Esophagus squamous epithelium (tissue), 5 donors: ENCODE data around the gene DTD2. TPM values are rescaled to one million over a fixed set of nuclear protein-coding genes. Genes with fewer than 3 reads are reported as not detected.

ENCODE experiments used
- DNase-seq: peaks from one replicate; lab custom pipeline; 2025; lab: John Stamatoyannopoulos, UW
- H3K27ac ChIP-seq, 4 donors: fragments of 200-600 bp; sonication (generic); one replicate each; pipeline ENCODE4 v1.5.1; 2016 to 2019; ENCODE audit warnings: mild to moderate bottlenecking in 1 of 4
- H3K27me3 ChIP-seq, 4 donors: fragments of 200-600 bp; sonication (generic); 1 replicate in 3 of 4; 2 replicates in 1 of 4; pipeline versions ENCODE4 v1.5.1 to v1.6.0; 2017 to 2021; ENCODE audit warnings: antibody characterized with exemption in 1 of 4
- H3K36me3 ChIP-seq, 3 donors: fragments of 200-600 bp; sonication (generic); one replicate each; pipeline ENCODE4 v1.5.1; 2016 to 2019
- H3K4me1 ChIP-seq, 3 donors: fragments of 200-600 bp; sonication (generic); one replicate each; pipeline ENCODE4 v1.5.1; 2017 to 2019
- H3K4me3 ChIP-seq, 4 donors: fragments of 200-600 bp; sonication (generic); 1 replicate in 3 of 4; 2 replicates in 1 of 4; pipeline ENCODE4 v1.5.1; 2016 to 2019; ENCODE audit warnings: mild to moderate bottlenecking in 2 of 4, moderate library complexity in 1 of 4
- H3K9me3 ChIP-seq, 3 donors: fragments of 200-600 bp; sonication (generic); one replicate each; pipeline ENCODE4 v1.5.1; 2016 to 2019
- CTCF ChIP-seq, 6 experiments: fragments of 450-650 bp in 4 of 6; fragments of 200-600 bp in 2 of 6; sonication (generic) in 2 of 6; IDR thresholded peaks; one replicate each; pipeline ENCODE4 v1.5.1; 2016 to 2019; ENCODE audit warnings: antibody characterized with exemption in 6 of 6, mild to moderate bottlenecking in 4 of 6, moderate library complexity in 4 of 6
- POLR2A ChIP-seq, 4 donors: fragments of 450-650 bp; IDR thresholded peaks; one replicate each; pipeline ENCODE4 v1.6.1; 2017; ENCODE audit warnings: antibody characterized with exemption in 4 of 4, mild to moderate bottlenecking in 4 of 4, moderate library complexity in 3 of 4
- WGBS, 2 donors: methylation state at CpG; one replicate each; pipeline ENCODE4 v1.1.5; 2018; 5-methylcytosine and 5-hydroxymethylcytosine counted together
- intact Hi-C: fragments of 100-400 bp; cut with DNase I; formaldehyde crosslinking; loops from one replicate; pipeline ENCODE4 v1.15.0; 2022
- total RNA-seq, 4 donors: library from RNA; depleted of rRNA; stranded (reverse); fragments of >200 nt; gene quantifications; one replicate each; pipeline ENCODE4 v1.1.0, GENCODE V29; 2016
- donor health status: DM: yes; HTN: yes; CAD: no.

DTD2 gene
- total RNA-seq, 4 donors from 2014 or later: 32.0 to 42.5 (median 34.8) TPM

- 11 to 13% methylated on average over 8 to 9 of the region's 9 CpGs for WGBS, 2 donors
- H3K4me3 ChIP-seq: peak overlapping the region; percentile 77 to 100 (median 92)
- peaks cover 0 to 48% (median 11%) of the 10 kb centered on the region in 3 donors for H3K4me1 ChIP-seq
- TF ChIP-seq CTCF (IDR thresholded peaks at IDR 0.05) (no peak), POLR2A (IDR thresholded peaks at IDR 0.05) (no peak)
- H3K36me3 ChIP-seq: no peaks in the 10 kb centered on the region
- no peaks in the 10 kb centered on the region for H3K27me3 ChIP-seq
- H3K9me3 ChIP-seq: no peaks in the 10 kb centered on the region
- intact Hi-C loops: no loop called here
- no peak for DNase-seq
- H3K27ac ChIP-seq: peak overlapping the region; percentile 85 to 95 (median 92)
Observed at GRCh38 chr14:31419179-31419966, 37.9 kb downstream of the DTD2 start.

GRCh38 chr14:31418440-31418839 is 38.9 kb downstream of the DTD2 start:
- no peaks in the 10 kb centered on the region for H3K36me3 ChIP-seq
- H3K27me3 ChIP-seq: no peaks in the 10 kb centered on the region
- no peaks in the 10 kb centered on the region for H3K9me3 ChIP-seq
- no peak overlapping the region for H3K4me3 ChIP-seq
- no peak overlapping the region for H3K27ac ChIP-seq
- H3K4me1 ChIP-seq: peaks cover 0 to 54% (median 16%) of the 10 kb centered on the region in 3 donors
- WGBS, 2 donors: 26 to 58% methylated on average over 1 of the region's 1 CpG
- no peak for DNase-seq
- intact Hi-C loops: no loop called here
- TF ChIP-seq CTCF (IDR thresholded peaks at IDR 0.05) (no peak), POLR2A (IDR thresholded peaks at IDR 0.05) (no peak)

GRCh38 chr14:31414190-31414833 is 43.0 kb downstream of the DTD2 start:
- DNase-seq: no peak
- Histone ChIP-seq H3K27me3 (no peaks in the 10 kb centered on the region), H3K4me3 (no peak overlapping the region), H3K4me1 (peaks cover 0 to 55% (median 16%) of the 10 kb centered on the region in 3 donors), H3K36me3 (no peaks in the 10 kb centered on the region), H3K27ac (no peak overlapping the region), H3K9me3 (no peaks in the 10 kb centered on the region)
- 7 to 19% methylated on average over 1 of the region's 1 CpG for WGBS, 2 donors
- TF ChIP-seq POLR2A (IDR thresholded peaks at IDR 0.05) (no peak), CTCF (IDR thresholded peaks at IDR 0.05) (no peak)
- intact Hi-C loops: no loop called here

- Histone ChIP-seq H3K36me3 (no peaks in the 10 kb centered on the region), H3K4me3 (no peak overlapping the region), H3K4me1 (peaks cover 0 to 28% (median 10%) of the 10 kb centered on the region in 3 donors), H3K27me3 (no peaks in the 10 kb centered on the region), H3K27ac (no peak overlapping the region), H3K9me3 (no peaks in the 10 kb centered on the region)
- intact Hi-C loops: no loop called here
- WGBS, 2 donors: 12 to 16% methylated on average over 2 of the region's 2 CpGs
- DNase-seq: no peak
- TF ChIP-seq POLR2A (IDR thresholded peaks at IDR 0.05) (no peak), CTCF (IDR thresholded peaks at IDR 0.05) (no peak)
Observed at GRCh38 chr14:31411218-31411727, 46.0 kb downstream of the DTD2 start.
